NCI-H2081 (cell line): ENCODE data around the gene SEMA5A.
"Not testable (repeated sequence)": the region's sequence is repeated elsewhere in the genome, so short reads cannot be mapped to it uniquely, and the experiment has no call there.

Source experiments
- DNase-seq, 2 experiments: peaks; one replicate each; lab custom pipeline; 2025; lab: John Stamatoyannopoulos, UW

The SEMA5A gene

GRCh38 chr5:9361835-9362234 is 184.0 kb downstream of the SEMA5A start:
- DNase-seq = peak; percentile 69 to 81

- DNase-seq = no peak
These were observed 186.8 kb downstream of the SEMA5A start for GRCh38 chr5:9358961-9359685.

GRCh38 chr5:9356351-9356825 is 189.5 kb downstream of the SEMA5A start:
- DNase-seq = no peak

GRCh38 chr5:9354336-9355081 is 191.4 kb downstream of the SEMA5A start:
- no peak for DNase-seq

GRCh38 chr5:9353048-9353447 is 192.8 kb downstream of the SEMA5A start:
- not testable (repeated sequence) for DNase-seq

- no peak for DNase-seq
These were observed 194.3 kb downstream of the SEMA5A start for GRCh38 chr5:9351546-9351945.

GRCh38 chr5:9350301-9350797 is 195.5 kb downstream of the SEMA5A start:
- DNase-seq = no peak

GRCh38 chr5:9348401-9348996 is 197.4 kb downstream of the SEMA5A start:
- no peak for DNase-seq

GRCh38 chr5:9347541-9348295 is 198.2 kb downstream of the SEMA5A start:
- no peak for DNase-seq

GRCh38 chr5:9347032-9347431 is 198.8 kb downstream of the SEMA5A start:
- no peak for DNase-seq

- DNase-seq = no peak
These were observed 201.1 kb downstream of the SEMA5A start for GRCh38 chr5:9344751-9345240.

GRCh38 chr5:9343146-9343850 is 202.6 kb downstream of the SEMA5A start:
- DNase-seq = no peak

GRCh38 chr5:9342161-9342787 is 203.6 kb downstream of the SEMA5A start:
- DNase-seq = no peak

- DNase-seq = no peak
These were observed 205.8 kb downstream of the SEMA5A start for GRCh38 chr5:9340085-9340484.

GRCh38 chr5:9339206-9339818 is 206.6 kb downstream of the SEMA5A start:
- peak; percentile 22 to 26 for DNase-seq

GRCh38 chr5:9338796-9339195 is 207.1 kb downstream of the SEMA5A start:
- DNase-seq = no peak

- no peak for DNase-seq
These were observed 207.8 kb downstream of the SEMA5A start for GRCh38 chr5:9337928-9338595.

- DNase-seq = no peak
These were observed 209.9 kb downstream of the SEMA5A start for GRCh38 chr5:9335754-9336495.

- no peak for DNase-seq
These were observed 210.6 kb downstream of the SEMA5A start for GRCh38 chr5:9335269-9335668.
